H1 (cell line): ENCODE results near the gene APLN. TPM values are rescaled to one million over a fixed set of nuclear protein-coding genes. Genes with fewer than 3 reads are reported as not detected.

Experiments
- ASH2L ChIP-seq: fragments of 200-600, 300-600 bp; sonication (generic); IDR thresholded peaks from one replicate; pipeline ENCODE4 v1.7.1; 2017; ENCODE audit warnings: low read length
- HDAC6 ChIP-seq: IDR thresholded peaks from one replicate; pipeline ENCODE4 v1.7.1; 2012; ENCODE audit warnings: low read depth, mild to moderate bottlenecking, inconsistent platforms, low read length, moderate library complexity
- TEAD4 ChIP-seq: IDR thresholded peaks from 2 replicates; pipeline ENCODE4 v1.6.1; 2012; ENCODE audit warnings: low read depth, low read length, inconsistent platforms, mixed read lengths
- polyA plus RNA-seq, 7 experiments: library from polyadenylated mRNA; depleted of rRNA in 3 of 7; stranded (reverse) in 5 of 7; unstranded in 2 of 7; fragments of >200 nt in 5 of 7; fragments of 200-250 nt in 2 of 7; gene quantifications; 1 replicate in 5 of 7; 2 replicates in 1 of 7; 4 replicates in 1 of 7; pipeline versions ENCODE4 v1.2.1 to v1.2.3, GENCODE V29; 2011 to 2013; ENCODE audit warnings: missing spikeins in 2 of 7, mixed read lengths in 2 of 7
- total RNA-seq: library from RNA; stranded (reverse); fragmentation: NEBNext Ultra II Directional; extraction: Animal tissue kit (Norgen Biotek cat#: 25700); gene quantifications from 2 replicates; pipeline ENCODE4 v1.2.1, GENCODE V29; 2021
- TF ChIP-seq, protein P1 (sequence below): fragments of 300-600 bp; sonication (generic); IDR thresholded peaks from 2 replicates; pipeline ENCODE4 v1.7.1; 2012; ENCODE audit warnings: low read length, moderate library complexity, mild to moderate bottlenecking, inconsistent platforms; ENCODE audit not compliant: insufficient replicate concordance

The APLN gene
- total and polyA plus RNA-seq, 2 of the 8 experiments (the other 6 are each of a cell fraction or from before 2014, with no cell fraction given), result 1.1 to 1.8 TPM

DNA sequence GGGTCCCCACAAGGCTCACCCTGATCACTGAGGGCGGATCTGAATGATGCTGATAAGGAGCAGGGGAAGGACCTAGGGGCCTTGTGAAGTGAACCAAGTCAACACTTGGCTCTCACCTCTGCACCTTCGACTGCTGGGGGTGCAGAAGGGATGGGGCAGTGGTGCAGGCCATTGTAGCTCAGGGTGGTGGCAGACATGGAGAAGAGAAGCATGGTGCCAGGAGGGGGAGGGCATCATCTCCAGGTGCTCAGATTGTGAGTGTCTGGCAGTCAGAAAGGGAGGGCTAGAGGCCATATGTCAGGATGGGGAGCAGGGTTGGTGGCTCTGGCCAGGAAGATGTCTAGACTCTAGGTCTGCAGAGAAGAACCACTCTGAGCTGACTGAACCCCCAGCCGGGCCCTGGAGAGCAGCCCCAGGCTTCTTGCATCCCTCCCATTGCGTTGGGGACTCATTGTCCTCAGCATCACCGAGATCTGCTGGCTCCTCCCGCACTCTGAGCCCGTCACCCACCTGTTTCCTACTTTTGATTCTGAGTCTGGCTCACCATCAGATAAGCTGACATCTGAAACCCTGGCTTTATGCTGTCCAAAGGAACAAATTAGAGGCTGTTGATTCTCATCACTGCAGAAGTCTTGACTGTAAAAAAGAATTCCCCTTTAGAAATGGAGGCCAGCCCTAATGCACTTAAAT is 3.8 kb downstream of the APLN start (continued):
- TF ChIP-seq, protein P1, sequence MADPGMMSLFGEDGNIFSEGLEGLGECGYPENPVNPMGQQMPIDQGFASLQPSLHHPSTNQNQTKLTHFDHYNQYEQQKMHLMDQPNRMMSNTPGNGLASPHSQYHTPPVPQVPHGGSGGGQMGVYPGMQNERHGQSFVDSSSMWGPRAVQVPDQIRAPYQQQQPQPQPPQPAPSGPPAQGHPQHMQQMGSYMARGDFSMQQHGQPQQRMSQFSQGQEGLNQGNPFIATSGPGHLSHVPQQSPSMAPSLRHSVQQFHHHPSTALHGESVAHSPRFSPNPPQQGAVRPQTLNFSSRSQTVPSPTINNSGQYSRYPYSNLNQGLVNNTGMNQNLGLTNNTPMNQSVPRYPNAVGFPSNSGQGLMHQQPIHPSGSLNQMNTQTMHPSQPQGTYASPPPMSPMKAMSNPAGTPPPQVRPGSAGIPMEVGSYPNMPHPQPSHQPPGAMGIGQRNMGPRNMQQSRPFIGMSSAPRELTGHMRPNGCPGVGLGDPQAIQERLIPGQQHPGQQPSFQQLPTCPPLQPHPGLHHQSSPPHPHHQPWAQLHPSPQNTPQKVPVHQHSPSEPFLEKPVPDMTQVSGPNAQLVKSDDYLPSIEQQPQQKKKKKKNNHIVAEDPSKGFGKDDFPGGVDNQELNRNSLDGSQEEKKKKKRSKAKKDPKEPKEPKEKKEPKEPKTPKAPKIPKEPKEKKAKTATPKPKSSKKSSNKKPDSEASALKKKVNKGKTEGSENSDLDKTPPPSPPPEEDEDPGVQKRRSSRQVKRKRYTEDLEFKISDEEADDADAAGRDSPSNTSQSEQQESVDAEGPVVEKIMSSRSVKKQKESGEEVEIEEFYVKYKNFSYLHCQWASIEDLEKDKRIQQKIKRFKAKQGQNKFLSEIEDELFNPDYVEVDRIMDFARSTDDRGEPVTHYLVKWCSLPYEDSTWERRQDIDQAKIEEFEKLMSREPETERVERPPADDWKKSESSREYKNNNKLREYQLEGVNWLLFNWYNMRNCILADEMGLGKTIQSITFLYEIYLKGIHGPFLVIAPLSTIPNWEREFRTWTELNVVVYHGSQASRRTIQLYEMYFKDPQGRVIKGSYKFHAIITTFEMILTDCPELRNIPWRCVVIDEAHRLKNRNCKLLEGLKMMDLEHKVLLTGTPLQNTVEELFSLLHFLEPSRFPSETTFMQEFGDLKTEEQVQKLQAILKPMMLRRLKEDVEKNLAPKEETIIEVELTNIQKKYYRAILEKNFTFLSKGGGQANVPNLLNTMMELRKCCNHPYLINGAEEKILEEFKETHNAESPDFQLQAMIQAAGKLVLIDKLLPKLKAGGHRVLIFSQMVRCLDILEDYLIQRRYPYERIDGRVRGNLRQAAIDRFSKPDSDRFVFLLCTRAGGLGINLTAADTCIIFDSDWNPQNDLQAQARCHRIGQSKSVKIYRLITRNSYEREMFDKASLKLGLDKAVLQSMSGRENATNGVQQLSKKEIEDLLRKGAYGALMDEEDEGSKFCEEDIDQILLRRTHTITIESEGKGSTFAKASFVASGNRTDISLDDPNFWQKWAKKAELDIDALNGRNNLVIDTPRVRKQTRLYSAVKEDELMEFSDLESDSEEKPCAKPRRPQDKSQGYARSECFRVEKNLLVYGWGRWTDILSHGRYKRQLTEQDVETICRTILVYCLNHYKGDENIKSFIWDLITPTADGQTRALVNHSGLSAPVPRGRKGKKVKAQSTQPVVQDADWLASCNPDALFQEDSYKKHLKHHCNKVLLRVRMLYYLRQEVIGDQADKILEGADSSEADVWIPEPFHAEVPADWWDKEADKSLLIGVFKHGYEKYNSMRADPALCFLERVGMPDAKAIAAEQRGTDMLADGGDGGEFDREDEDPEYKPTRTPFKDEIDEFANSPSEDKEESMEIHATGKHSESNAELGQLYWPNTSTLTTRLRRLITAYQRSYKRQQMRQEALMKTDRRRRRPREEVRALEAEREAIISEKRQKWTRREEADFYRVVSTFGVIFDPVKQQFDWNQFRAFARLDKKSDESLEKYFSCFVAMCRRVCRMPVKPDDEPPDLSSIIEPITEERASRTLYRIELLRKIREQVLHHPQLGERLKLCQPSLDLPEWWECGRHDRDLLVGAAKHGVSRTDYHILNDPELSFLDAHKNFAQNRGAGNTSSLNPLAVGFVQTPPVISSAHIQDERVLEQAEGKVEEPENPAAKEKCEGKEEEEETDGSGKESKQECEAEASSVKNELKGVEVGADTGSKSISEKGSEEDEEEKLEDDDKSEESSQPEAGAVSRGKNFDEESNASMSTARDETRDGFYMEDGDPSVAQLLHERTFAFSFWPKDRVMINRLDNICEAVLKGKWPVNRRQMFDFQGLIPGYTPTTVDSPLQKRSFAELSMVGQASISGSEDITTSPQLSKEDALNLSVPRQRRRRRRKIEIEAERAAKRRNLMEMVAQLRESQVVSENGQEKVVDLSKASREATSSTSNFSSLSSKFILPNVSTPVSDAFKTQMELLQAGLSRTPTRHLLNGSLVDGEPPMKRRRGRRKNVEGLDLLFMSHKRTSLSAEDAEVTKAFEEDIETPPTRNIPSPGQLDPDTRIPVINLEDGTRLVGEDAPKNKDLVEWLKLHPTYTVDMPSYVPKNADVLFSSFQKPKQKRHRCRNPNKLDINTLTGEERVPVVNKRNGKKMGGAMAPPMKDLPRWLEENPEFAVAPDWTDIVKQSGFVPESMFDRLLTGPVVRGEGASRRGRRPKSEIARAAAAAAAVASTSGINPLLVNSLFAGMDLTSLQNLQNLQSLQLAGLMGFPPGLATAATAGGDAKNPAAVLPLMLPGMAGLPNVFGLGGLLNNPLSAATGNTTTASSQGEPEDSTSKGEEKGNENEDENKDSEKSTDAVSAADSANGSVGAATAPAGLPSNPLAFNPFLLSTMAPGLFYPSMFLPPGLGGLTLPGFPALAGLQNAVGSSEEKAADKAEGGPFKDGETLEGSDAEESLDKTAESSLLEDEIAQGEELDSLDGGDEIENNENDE, result no peak
- no peak for TF ChIP-seq ASH2L
- TF ChIP-seq HDAC6, result no peak
- no peak for TF ChIP-seq TEAD4
- TF ChIP-seq, all 59 proteins: peak for 0
